Astrocyte of the hippocampus (primary cell): Measurements from ENCODE around the gene PRR4.

Source experiments
- DNase-seq: peaks from one replicate; pipeline ENCODE4 v3.0.0; 2011; ENCODE audit warnings: low read depth, low spot score

PRR4 gene

GRCh38 chr12:10801741-10802140, 47.5 kb downstream of the PRR4 start:
- DNase-seq, result no peak
